CD14-positive monocyte (primary cell): Measurements from ENCODE around the gene MTF1. TPM values are rescaled to one million over a fixed set of nuclear protein-coding genes. Genes with fewer than 3 reads are reported as not detected.

Experiments
- DNase-seq, 3 donors: peaks; one replicate each; pipeline ENCODE4 v3.0.0-alpha.2; 2011 to 2022
- H2AFZ ChIP-seq: 2 replicates; pipeline ENCODE4 v1.6.0; 2012; ENCODE audit warnings: mild to moderate bottlenecking, low read depth, low read length, inconsistent platforms; ENCODE audit not compliant: insufficient read depth, poor library complexity, severe bottlenecking
- H3K27ac ChIP-seq, 2 donors: 1 replicate in 1 of 2; 2 replicates in 1 of 2; pipeline ENCODE4 v1.5.1; 2012 to 2013; ENCODE audit warnings: low read length in 2 of 2, control low read depth in 1 of 2, inconsistent platforms in 1 of 2, low read depth in 1 of 2, mild to moderate bottlenecking in 1 of 2
- H3K27me3 ChIP-seq, 2 donors: one replicate each; pipeline versions ENCODE4 v1.6.0 to v1.6.1; 2011 to 2013; ENCODE audit warnings: low read length in 2 of 2; ENCODE audit not compliant: control insufficient read depth in 2 of 2, insufficient read depth in 2 of 2
- H3K36me3 ChIP-seq, 2 donors: replicated peaks in 1 of 2; 1 replicate in 1 of 2; 2 replicates in 1 of 2; pipeline versions ENCODE4 v1.5.1 to v1.6.1; 2012 to 2013; ENCODE audit warnings: low read length in 2 of 2, control low read depth in 1 of 2, inconsistent platforms in 1 of 2, mild to moderate bottlenecking in 1 of 2; ENCODE audit not compliant: insufficient read depth in 2 of 2, control insufficient read depth in 1 of 2
- H3K4me1 ChIP-seq, 2 donors: 1 replicate in 1 of 2; 2 replicates in 1 of 2; pipeline versions ENCODE4 v1.5.1 to v1.6.1; 2012 to 2013; ENCODE audit warnings: low read length in 2 of 2, control low read depth in 1 of 2, inconsistent platforms in 1 of 2, mild to moderate bottlenecking in 1 of 2, moderate library complexity in 1 of 2; ENCODE audit not compliant: insufficient read depth in 2 of 2, control insufficient read depth in 1 of 2
- H3K4me2 ChIP-seq: replicated peaks from 2 replicates; pipeline ENCODE3; 2012; ENCODE audit warnings: low read length, moderate library complexity, mild to moderate bottlenecking; ENCODE audit not compliant: poor library complexity, severe bottlenecking; ENCODE audit errors: extremely low read depth
- H3K4me3 ChIP-seq, 3 experiments: fragments of 200-600 bp in 1 of 3; sonication (generic) in 1 of 3; replicated peaks in 1 of 3; 1 replicate in 2 of 3; 2 replicates in 1 of 3; pipeline ENCODE4 v1.5.1; 2011 to 2013; ENCODE audit warnings: low read length in 3 of 3, mild to moderate bottlenecking in 3 of 3, control low read depth in 2 of 3, low read depth in 2 of 3, inconsistent platforms in 1 of 3, moderate library complexity in 1 of 3
- H3K79me2 ChIP-seq: 2 replicates; pipeline ENCODE4 v1.6.0; 2012; ENCODE audit warnings: mild to moderate bottlenecking, control low read depth, inconsistent platforms, low read length, moderate library complexity; ENCODE audit not compliant: insufficient read depth
- H3K9ac ChIP-seq: 2 replicates; pipeline ENCODE4 v1.6.0; 2017; ENCODE audit warnings: low read length, mild to moderate bottlenecking; ENCODE audit not compliant: insufficient read depth, poor library complexity, severe bottlenecking
- H3K9me3 ChIP-seq, 2 donors: replicated peaks in 1 of 2; 1 replicate in 1 of 2; 2 replicates in 1 of 2; pipeline versions ENCODE4 v1.5.1 to v1.6.1; 2012 to 2013; ENCODE audit warnings: low read length in 2 of 2, control low read depth in 1 of 2; ENCODE audit not compliant: control insufficient read depth in 1 of 2, insufficient read depth in 1 of 2
- H4K20me1 ChIP-seq: 2 replicates; pipeline ENCODE4 v1.6.0; 2012; ENCODE audit warnings: mild to moderate bottlenecking, low read length, control low read depth, moderate library complexity; ENCODE audit not compliant: insufficient read depth
- H3K27ac Mint-ChIP-seq, 7 donors: one replicate each; pipeline ENCODE4 v1.8.0; 2020; ENCODE audit warnings: mild to moderate bottlenecking in 7 of 7, mixed read lengths in 7 of 7, moderate library complexity in 6 of 7, inconsistent platforms in 2 of 7
- H3K27me3 Mint-ChIP-seq, 3 donors: one replicate each; pipeline ENCODE4 v1.8.0; 2021 to 2022; ENCODE audit warnings: low read depth in 3 of 3, mild to moderate bottlenecking in 3 of 3, mixed read lengths in 3 of 3, moderate library complexity in 3 of 3, inconsistent platforms in 1 of 3
- H3K36me3 Mint-ChIP-seq, 2 donors: one replicate each; pipeline ENCODE4 v1.8.0; 2020; ENCODE audit warnings: mixed read lengths in 2 of 2, inconsistent platforms in 1 of 2, mild to moderate bottlenecking in 1 of 2
- H3K4me1 Mint-ChIP-seq: one replicate; pipeline ENCODE4 v1.8.0; 2020; ENCODE audit warnings: mild to moderate bottlenecking, mixed read lengths
- H3K4me3 Mint-ChIP-seq, 2 donors: one replicate each; pipeline ENCODE4 v1.8.0; 2020; ENCODE audit warnings: mild to moderate bottlenecking in 2 of 2, mixed read lengths in 2 of 2, moderate library complexity in 1 of 2
- H3K9me3 Mint-ChIP-seq, 7 donors: one replicate each; pipeline ENCODE4 v1.8.0; 2020 to 2022; ENCODE audit warnings: mixed read lengths in 7 of 7, mild to moderate bottlenecking in 6 of 7, moderate library complexity in 6 of 7, inconsistent platforms in 2 of 7
- CTCF ChIP-seq: fragments of 200-600 bp; IDR thresholded peaks from one replicate; pipeline ENCODE4 v1.8.0; 2022; ENCODE audit warnings: antibody characterized with exemption, mild to moderate bottlenecking
- whole genome bisulfite sequencing: methylation state at CpG from one replicate; pipeline ENCODE4 v1.1.5; 2013; ENCODE audit warnings: missing lambda C conversion rate; ENCODE audit not compliant: insufficient coverage; 5-methylcytosine and 5-hydroxymethylcytosine counted together
- intact Hi-C, 2 donors: fragments of 100-400 bp; cut with micrococcal nuclease; formaldehyde crosslinking; loops; one replicate each; pipeline versions ENCODE4 v1.15.0 to v1.15.1; 2023
- polyA plus RNA-seq, 3 donors: library from polyadenylated mRNA; depleted of rRNA in 1 of 3; unstranded in 2 of 3; stranded (reverse) in 1 of 3; fragments of 300-500 nt in 2 of 3; fragments of >200 nt in 1 of 3; fragmentation: Illumina TruSeq in 2 of 3; gene quantifications; 1 replicate in 2 of 3; 2 replicates in 1 of 3; pipeline ENCODE4 v1.2.3, GENCODE V29; 2012 to 2021

The MTF1 gene
- polyA plus RNA-seq, 3 donors = 17.1 to 41.0 (median 29.6) TPM

- no peak for DNase-seq
- Mint-ChIP-seq H3K27me3 (peaks cover 0 to 1% (median 0%) of the 10 kb centered on the region in 3 donors), H3K4me1 (peaks cover 37% of the 10 kb centered on the region), H3K4me3 (no peak overlapping the region), H3K27ac (peak overlapping the region in 3 of 7 donors; percentile 30 to 57 (median 55)), H3K36me3 (peaks cover 62 to 84% of the 10 kb centered on the region in 2 donors), H3K9me3 (no peaks in the 10 kb centered on the region)
- Histone ChIP-seq H3K36me3 (peaks cover 58 to 75% of the 10 kb centered on the region in 2 donors), H3K4me1 (peaks cover 24 to 35% of the 10 kb centered on the region in 2 donors), H3K9ac (no peak overlapping the region), H2AFZ (no peak overlapping the region), H3K4me2 (no peak overlapping the region), H3K27me3 (no peaks in the 10 kb centered on the region), H3K27ac (peak overlapping the region in 1 of 2 donors; percentile 78), H4K20me1 (peaks cover 30% of the 10 kb centered on the region), H3K79me2 (peaks cover 51% of the 10 kb centered on the region), H3K9me3 (no peaks in the 10 kb centered on the region), H3K4me3 (no peak overlapping the region)
- intact Hi-C loops = no loop called here
- WGBS = no CpG with 5 or more reads among the region's 2 CpGs
- no peak for TF ChIP-seq CTCF
These were observed 35.4 kb downstream of the MTF1 start for GRCh38 chr1:37824001-37824400.

- H3K4me2 ChIP-seq = no peak overlapping the region
- intact Hi-C loops = no loop called here
- peak overlapping the region in 1 of 2 donors; percentile 16 for H3K27ac ChIP-seq
- Mint-ChIP-seq H3K4me3 (no peak overlapping the region), H3K9me3 (no peaks in the 10 kb centered on the region), H3K36me3 (peaks cover 61 to 84% of the 10 kb centered on the region in 2 donors), H3K27me3 (peaks cover 0 to 1% (median 0%) of the 10 kb centered on the region in 3 donors), H3K27ac (peak overlapping the region in 3 of 7 donors; percentile 18 to 74 (median 70)), H3K4me1 (peaks cover 37% of the 10 kb centered on the region)
- peaks cover 24 to 35% of the 10 kb centered on the region in 2 donors for H3K4me1 ChIP-seq
- no peak overlapping the region for H3K4me3 ChIP-seq
- H3K79me2 ChIP-seq = peaks cover 46% of the 10 kb centered on the region
- 79% methylated on average over 2 of the region's 9 CpGs for WGBS
- DNase-seq = peak in 1 of 3 donors; percentile 73
- H3K9ac ChIP-seq = no peak overlapping the region
- H3K9me3 ChIP-seq = no peaks in the 10 kb centered on the region
- H3K27me3 ChIP-seq = no peaks in the 10 kb centered on the region
- H2AFZ ChIP-seq = no peak overlapping the region
- peaks cover 54 to 73% of the 10 kb centered on the region in 2 donors for H3K36me3 ChIP-seq
- no peak for TF ChIP-seq CTCF
- peaks cover 22% of the 10 kb centered on the region for H4K20me1 ChIP-seq
These were observed 36.2 kb downstream of the MTF1 start for GRCh38 chr1:37822906-37823815.
